GM12878 (cell line): Measurements from ENCODE around the gene HSPB1. TPM values are rescaled to one million over a fixed set of nuclear protein-coding genes. Genes with fewer than 3 reads are reported as not detected.
A peak's percentile ranks its signal among the peaks of the same experiment; 100 is the strongest.

Source experiments
- E2F4 ChIP-seq: IDR thresholded peaks from 2 replicates; pipeline ENCODE4 v1.6.1; 2012; ENCODE audit warnings: low read depth, low read length, improper control_type of control experiment
- ETV6 ChIP-seq, 2 experiments: fragments of 450-650 bp in 1 of 2; IDR thresholded peaks in 1 of 2; conservative IDR thresholded peaks in 1 of 2; 2 replicates each; pipeline ENCODE4 v1.6.1; 2014; ENCODE audit warnings: antibody characterized with exemption in 1 of 2, borderline replicate concordance in 1 of 2, low read depth in 1 of 2, mild to moderate bottlenecking in 1 of 2, moderate library complexity in 1 of 2
- FOXM1 ChIP-seq: IDR thresholded peaks from 2 replicates; pipeline ENCODE4 v1.6.1; 2012; ENCODE audit warnings: low read depth, mild to moderate bottlenecking, inconsistent platforms, low read length, moderate library complexity
- KAT2A ChIP-seq: conservative IDR thresholded peaks from 2 replicates; pipeline ENCODE4 v1.6.1; 2011; ENCODE audit warnings: low read depth, low read length; ENCODE audit not compliant: control insufficient read depth
- NFYB ChIP-seq: IDR thresholded peaks from 2 replicates; pipeline ENCODE4 v1.6.1; 2011; ENCODE audit warnings: low read depth, mild to moderate bottlenecking, low read length, improper control_type of control experiment, moderate library complexity; ENCODE audit not compliant: insufficient read depth
- NR2C1 ChIP-seq: fragments of 450-650 bp; IDR thresholded peaks from 2 replicates; pipeline ENCODE4 v1.6.1; 2017; ENCODE audit warnings: antibody characterized with exemption, mild to moderate bottlenecking, moderate library complexity
- PBX3 ChIP-seq: IDR thresholded peaks from 2 replicates; pipeline ENCODE4 v1.6.1; 2011; ENCODE audit warnings: mild to moderate bottlenecking, low read depth, low read length, moderate library complexity; ENCODE audit not compliant: insufficient replicate concordance
- RB1 ChIP-seq: fragments of 450-650 bp; formaldehyde crosslinking; IDR thresholded peaks from 2 replicates; pipeline ENCODE4 v1.6.1; 2017; ENCODE audit warnings: mild to moderate bottlenecking, borderline replicate concordance
- RFX5 ChIP-seq: IDR thresholded peaks from 2 replicates; pipeline ENCODE4 v1.6.1; 2011; ENCODE audit warnings: low read depth, low read length, improper control_type of control experiment
- SIX5 ChIP-seq: IDR thresholded peaks from 2 replicates; pipeline ENCODE4 v1.6.1; 2011; ENCODE audit warnings: mild to moderate bottlenecking, low read depth, low read length, moderate library complexity; ENCODE audit not compliant: severe bottlenecking
- SMAD5 ChIP-seq: IDR thresholded peaks from 2 replicates; pipeline ENCODE4 v1.6.1; 2016; ENCODE audit warnings: antibody characterized with exemption, low read depth
- SMC3 ChIP-seq: IDR thresholded peaks from 2 replicates; pipeline ENCODE4 v1.6.1; 2011; ENCODE audit warnings: low read length, improper control_type of control experiment, borderline replicate concordance
- SUPT20H ChIP-seq: IDR thresholded peaks from 2 replicates; pipeline ENCODE4 v1.6.1; 2011; ENCODE audit warnings: low read depth, mild to moderate bottlenecking, low read length, moderate library complexity, borderline replicate concordance; ENCODE audit not compliant: control insufficient read depth
- SUZ12 ChIP-seq: fragments of 200-600 bp; sonication (generic); IDR thresholded peaks from one replicate; pipeline ENCODE4 v1.6.1; 2018; ENCODE audit warnings: antibody characterized with exemption, mild to moderate bottlenecking; ENCODE audit not compliant: unreplicated experiment
- TCF7 ChIP-seq: IDR thresholded peaks from 2 replicates; pipeline ENCODE4 v1.6.1; 2014; ENCODE audit warnings: antibody characterized with exemption, borderline replicate concordance
- ZBTB11 ChIP-seq: fragments of 450-650 bp; formaldehyde crosslinking; IDR thresholded peaks from 2 replicates; pipeline ENCODE4 v1.5.0; 2022; ENCODE audit warnings: mild to moderate bottlenecking, missing genetic modification characterization
- ZNF687 ChIP-seq: fragments of 450-650 bp; IDR thresholded peaks from 2 replicates; pipeline ENCODE4 v1.6.1; 2017; ENCODE audit warnings: mild to moderate bottlenecking, moderate library complexity
- polyA plus RNA-seq, 11 experiments: library from polyadenylated mRNA; depleted of rRNA in 4 of 11; unstranded in 6 of 11; stranded (reverse) in 5 of 11; fragments of >200 nt; fragmentation: Nextera tagmentation in 4 of 11; fragmentation: Illumina TruSeq in 1 of 11; extraction: Ambion mirVana in 4 of 11; extraction: Trizol in 1 of 11; gene quantifications; 1 replicate in 1 of 11; 2 replicates in 10 of 11; pipeline versions ENCODE4 v1.2.1 to v1.2.3, GENCODE V29; 2011 to 2016; ENCODE audit warnings: inconsistent platforms in 2 of 11, missing spikeins in 2 of 11, low read depth in 1 of 11
- total RNA-seq, 4 experiments: library from RNA; depleted of rRNA in 3 of 4; stranded (reverse); fragments of >200 nt in 3 of 4; fragmentation: Illumina TruSeq in 1 of 4; extraction: Trizol in 1 of 4; gene quantifications; 2 replicates each; pipeline versions ENCODE4 v1.2.1 to v1.2.3, GENCODE V29; 2013 to 2021

HSPB1 gene
- total and polyA plus RNA-seq, 10 of the 15 experiments (the other 5 are each of a cell fraction or from before 2014, with no cell fraction given) = 13.7 to 297 (median 62.0) TPM

GRCh38 chr7:76302347-76303201, at the start of gene HSPB1 (continued):
- peak; percentile 77; the same call in 1 of the 2 replicates for TF ChIP-seq ZNF687
- TF ChIP-seq ETV6 (conservative IDR thresholded peaks at IDR 0.05 in 1 of 2, IDR thresholded peaks at IDR 0.05 in 1 of 2; ENCODE audit: borderline replicate concordance in 1 of 2, low read depth in 1 of 2) = no peak
- 0 out of 2 replicates have a peak, but pooled peaks have one; percentile 32 for TF ChIP-seq RB1
- TF ChIP-seq KAT2A = no peak
- no peak for TF ChIP-seq NFYB
- TF ChIP-seq SMC3 = no peak; the same call in 1 of the 2 replicates
- no peak for TF ChIP-seq FOXM1
- TF ChIP-seq SMAD5 = peak; percentile 67; the same call in 1 of the 2 replicates
- 0 out of 2 replicates have a peak, but pooled peaks have one; percentile 18 for TF ChIP-seq NR2C1
- no peak for TF ChIP-seq TCF7
- no peak for TF ChIP-seq E2F4
- peak; percentile 15; the same call in 1 of the 2 replicates for TF ChIP-seq RFX5
- no peak for TF ChIP-seq ZBTB11 (CRISPR knock-in tag)
- TF ChIP-seq PBX3 = no peak
- no peak for TF ChIP-seq SUZ12
- TF ChIP-seq SIX5 = no peak
- no peak for TF ChIP-seq SUPT20H
